GM13977 (cell line): ENCODE results near the gene CNTNAP2.

ENCODE experiments used
- DNase-seq: peaks from one replicate; pipeline ENCODE4 v3.0.0; 2012; ENCODE audit warnings: low spot score
- in situ Hi-C: fragments of 300-500 bp; cut with MboI; formaldehyde crosslinking; loops from one replicate; pipeline ENCODE4 v1.12.0; 2022; ENCODE audit warnings: low sequenced_read_pairs, low pct_unique_long_range_greater_than_20kb, mixed read lengths, inconsistent platforms; ENCODE audit not compliant: unreplicated experiment
- TF ChIP-seq, protein P1 (sequence below): IDR thresholded peaks from 2 replicates; pipeline ENCODE4 v1.5.1; 2012; ENCODE audit warnings: mild to moderate bottlenecking, control low read depth; ENCODE audit not compliant: insufficient read depth; ENCODE audit errors: extremely low read depth, missing control alignments

The CNTNAP2 gene

DNA sequence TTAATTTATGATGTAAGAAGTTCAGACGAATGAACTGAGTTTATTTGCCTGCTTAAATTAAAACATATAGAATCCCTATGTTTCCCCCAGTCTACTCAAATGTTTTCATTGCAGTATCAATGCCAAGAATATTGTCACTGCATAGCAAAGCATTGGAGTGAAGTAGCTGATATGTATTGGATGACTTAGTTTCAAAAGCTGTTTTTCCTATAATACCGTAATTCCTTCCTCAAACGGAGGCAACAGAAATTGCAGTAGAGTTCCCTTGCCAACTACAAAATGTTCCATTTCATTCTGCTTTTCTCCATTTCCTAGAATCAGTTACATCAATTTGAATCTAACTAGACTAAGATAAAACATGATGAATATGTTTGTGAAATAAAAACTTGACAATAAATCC, 174.1 kb downstream of the CNTNAP2 start:
- TF ChIP-seq, protein P1, sequence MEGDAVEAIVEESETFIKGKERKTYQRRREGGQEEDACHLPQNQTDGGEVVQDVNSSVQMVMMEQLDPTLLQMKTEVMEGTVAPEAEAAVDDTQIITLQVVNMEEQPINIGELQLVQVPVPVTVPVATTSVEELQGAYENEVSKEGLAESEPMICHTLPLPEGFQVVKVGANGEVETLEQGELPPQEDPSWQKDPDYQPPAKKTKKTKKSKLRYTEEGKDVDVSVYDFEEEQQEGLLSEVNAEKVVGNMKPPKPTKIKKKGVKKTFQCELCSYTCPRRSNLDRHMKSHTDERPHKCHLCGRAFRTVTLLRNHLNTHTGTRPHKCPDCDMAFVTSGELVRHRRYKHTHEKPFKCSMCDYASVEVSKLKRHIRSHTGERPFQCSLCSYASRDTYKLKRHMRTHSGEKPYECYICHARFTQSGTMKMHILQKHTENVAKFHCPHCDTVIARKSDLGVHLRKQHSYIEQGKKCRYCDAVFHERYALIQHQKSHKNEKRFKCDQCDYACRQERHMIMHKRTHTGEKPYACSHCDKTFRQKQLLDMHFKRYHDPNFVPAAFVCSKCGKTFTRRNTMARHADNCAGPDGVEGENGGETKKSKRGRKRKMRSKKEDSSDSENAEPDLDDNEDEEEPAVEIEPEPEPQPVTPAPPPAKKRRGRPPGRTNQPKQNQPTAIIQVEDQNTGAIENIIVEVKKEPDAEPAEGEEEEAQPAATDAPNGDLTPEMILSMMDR = no peak
- DNase-seq = no peak
- in situ Hi-C loops = no loop called here

DNA sequence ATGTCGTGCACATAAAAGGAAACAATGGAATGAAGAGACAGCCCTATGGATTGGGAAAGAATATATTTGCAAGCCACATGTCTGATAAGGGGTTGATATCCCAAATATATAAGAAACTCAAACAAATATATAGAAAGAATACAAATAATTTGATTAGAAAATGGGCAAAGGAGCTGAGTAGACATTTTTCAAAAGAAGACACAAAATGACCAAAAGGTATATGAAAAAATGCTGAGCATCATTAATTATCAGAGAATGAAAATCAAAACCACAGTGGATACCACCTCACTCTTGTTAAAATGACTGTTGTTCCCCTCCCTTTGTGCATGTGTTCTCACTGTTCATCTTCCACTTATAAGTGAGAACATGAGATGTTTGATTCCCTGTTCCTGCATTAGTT, 175.3 kb downstream of the CNTNAP2 start:
- DNase-seq = no peak
- in situ Hi-C loops = no loop called here
- TF ChIP-seq, protein P1 = no peak

DNA sequence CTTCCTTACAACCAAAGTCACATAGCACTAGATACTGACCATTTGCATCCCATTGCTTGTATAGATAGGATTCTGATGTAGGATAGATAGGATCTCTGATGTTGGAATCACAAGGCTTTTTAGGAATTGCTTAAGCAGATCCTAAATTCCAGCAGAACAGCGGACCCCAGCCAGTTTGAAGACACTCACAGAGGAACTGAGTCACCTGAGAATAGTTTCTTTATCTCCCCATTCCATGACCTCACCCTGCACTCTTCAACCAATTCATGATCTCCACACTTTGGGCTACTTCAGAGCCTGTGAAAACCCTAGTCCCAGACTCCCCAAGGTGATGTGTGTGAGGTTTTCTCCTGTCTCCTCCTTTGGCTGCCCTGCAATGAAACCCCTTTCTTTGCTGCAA, 179.4 kb downstream of the CNTNAP2 start:
- in situ Hi-C loops = no loop called here
- TF ChIP-seq, protein P1 = no peak
- DNase-seq = no peak

DNA sequence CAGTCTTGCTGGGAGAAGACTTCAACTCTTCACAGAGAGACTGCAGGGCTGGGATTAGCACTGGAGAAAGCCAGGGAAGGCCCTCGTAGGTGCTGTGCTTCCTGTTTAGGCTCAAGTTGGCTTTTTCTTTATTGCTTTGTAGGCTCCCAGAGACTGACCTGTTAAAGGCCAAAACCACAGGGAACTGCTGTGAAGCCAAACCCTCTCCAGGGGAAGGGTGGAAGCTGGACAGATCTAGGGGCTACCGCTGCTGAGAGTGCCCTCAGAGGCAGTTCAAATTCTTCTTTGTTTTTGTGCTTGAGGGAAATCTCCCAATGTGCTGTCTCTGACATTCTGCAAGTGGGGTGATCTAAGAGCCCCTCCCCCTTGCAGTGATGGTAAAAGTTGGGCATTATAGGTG, 198.4 kb downstream of the CNTNAP2 start:
- DNase-seq = no peak
- TF ChIP-seq, protein P1 = no peak
- in situ Hi-C loops = no loop called here

DNA sequence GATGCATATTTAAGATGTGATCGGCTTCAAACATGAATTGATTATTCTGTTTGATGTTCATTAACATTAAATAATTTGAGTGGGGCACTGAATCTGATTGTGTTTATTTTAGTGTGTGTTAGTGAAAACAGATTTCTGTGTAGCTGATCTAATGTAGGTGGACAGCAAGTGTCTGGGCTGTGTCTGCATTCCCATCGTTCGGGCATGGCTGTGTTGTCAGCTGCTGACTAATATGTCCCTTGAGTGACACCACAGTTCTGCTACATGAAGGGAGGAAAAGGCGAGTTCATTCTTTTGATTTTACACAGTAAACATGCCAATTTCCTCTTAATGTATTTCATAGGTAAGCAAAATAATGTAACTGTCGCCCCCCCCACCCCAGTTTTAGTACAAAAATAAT, 203.0 kb downstream of the CNTNAP2 start:
- in situ Hi-C loops = no loop called here
- DNase-seq = no peak
- TF ChIP-seq, protein P1 = no peak

DNA sequence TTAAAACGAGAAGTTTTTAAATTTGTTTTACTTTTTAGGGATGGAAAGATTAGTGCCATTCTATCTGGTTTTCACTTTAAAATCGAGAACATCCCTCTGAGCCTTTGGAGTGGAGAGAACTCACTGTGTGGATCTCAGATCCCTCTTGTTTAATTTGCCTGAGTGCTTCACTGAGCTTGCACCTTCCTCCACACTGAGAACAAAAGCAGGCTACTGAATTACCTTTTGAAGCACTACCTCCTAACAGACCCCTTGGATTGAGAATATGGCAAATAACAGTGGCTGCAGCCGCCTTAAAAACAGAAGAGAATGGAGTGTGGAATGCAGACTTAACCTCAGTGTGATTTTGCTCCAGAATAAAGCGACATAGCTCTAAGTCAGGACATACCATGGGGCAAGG, 204.7 kb downstream of the CNTNAP2 start:
- no peak for DNase-seq
- in situ Hi-C loops = no loop called here
- TF ChIP-seq, protein P1 = no peak

DNA sequence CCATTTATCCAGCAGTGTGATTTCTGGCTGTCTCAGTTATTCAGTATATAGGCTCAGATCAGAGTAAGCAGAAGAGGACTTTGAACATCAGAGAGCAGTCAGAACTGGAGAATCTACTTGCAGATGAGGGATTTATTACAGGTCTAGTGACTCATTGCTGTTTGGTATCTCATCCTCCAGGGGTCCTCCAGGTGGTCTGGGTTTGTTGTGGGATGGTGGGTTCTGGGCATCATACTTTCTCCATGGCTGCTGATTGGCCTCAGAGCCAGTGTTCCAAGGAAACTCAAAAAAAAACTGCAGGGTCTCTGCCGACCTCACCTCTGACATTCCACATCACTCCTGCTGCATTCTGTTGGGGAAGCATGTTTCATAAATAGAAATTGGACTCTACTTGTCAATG, 214.8 kb downstream of the CNTNAP2 start:
- TF ChIP-seq, protein P1 = no peak
- in situ Hi-C loops = no loop called here
- DNase-seq = no peak
